Stomach smooth muscle (tissue), 2 donors: ENCODE data around the gene DIAPH2.

Source experiments
- H3K27ac ChIP-seq: one replicate; pipeline ENCODE4 v1.7.0; 2013; ENCODE audit warnings: mild to moderate bottlenecking, low read length, inconsistent platforms
- H3K27me3 ChIP-seq, 2 donors: one replicate each; pipeline ENCODE4 v1.7.0; 2013; ENCODE audit warnings: low read length in 2 of 2; ENCODE audit not compliant: insufficient read depth in 2 of 2, control insufficient read depth in 1 of 2
- H3K36me3 ChIP-seq, 2 donors: one replicate each; pipeline ENCODE4 v1.7.0; 2013; ENCODE audit warnings: low read length in 2 of 2; ENCODE audit not compliant: control insufficient read depth in 2 of 2, insufficient read depth in 2 of 2
- H3K4me1 ChIP-seq: one replicate; pipeline ENCODE4 v1.7.0; 2013; ENCODE audit warnings: low read length; ENCODE audit not compliant: control insufficient read depth, insufficient read depth
- H3K4me3 ChIP-seq, 2 donors: one replicate each; pipeline ENCODE4 v1.7.0; 2013; ENCODE audit warnings: low read length in 2 of 2
- H3K9ac ChIP-seq, 2 donors: one replicate each; pipeline ENCODE4 v1.7.0; 2013; ENCODE audit warnings: low read length in 2 of 2, mild to moderate bottlenecking in 1 of 2
- H3K9me3 ChIP-seq, 2 donors: one replicate each; pipeline ENCODE4 v1.7.0; 2013; ENCODE audit warnings: low read length in 2 of 2; ENCODE audit not compliant: control insufficient read depth in 2 of 2
- donor health status: healthy.
- donor health status: Pancreatic carcinoma.

Gene DIAPH2

DNA sequence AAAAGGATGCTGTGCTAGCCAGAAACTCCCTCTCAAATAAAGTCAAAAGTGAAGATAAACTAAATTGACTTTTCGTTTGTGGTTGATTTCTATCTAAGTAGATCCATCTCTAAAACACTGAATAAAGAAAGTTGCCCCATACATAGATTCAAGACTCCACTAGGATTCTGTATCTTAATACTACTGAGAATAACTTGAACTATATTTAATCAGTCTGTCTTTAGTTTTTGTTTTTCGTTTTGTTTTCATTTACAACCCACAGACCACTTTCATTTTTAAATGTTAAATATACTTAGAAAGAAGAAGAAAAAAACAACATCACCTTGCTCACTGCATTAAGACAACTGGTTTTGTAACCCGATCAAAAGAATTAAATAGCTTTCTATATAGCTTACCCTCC, 854.1 kb downstream of the DIAPH2 start:
- Histone ChIP-seq H3K4me1 (no peaks in the 10 kb centered on the region), H3K9me3 (no peaks in the 10 kb centered on the region), H3K27me3 (no peaks in the 10 kb centered on the region), H3K4me3 (no peak overlapping the region), H3K36me3 (no peaks in the 10 kb centered on the region), H3K27ac (no peak overlapping the region), H3K9ac (no peak overlapping the region)

DNA sequence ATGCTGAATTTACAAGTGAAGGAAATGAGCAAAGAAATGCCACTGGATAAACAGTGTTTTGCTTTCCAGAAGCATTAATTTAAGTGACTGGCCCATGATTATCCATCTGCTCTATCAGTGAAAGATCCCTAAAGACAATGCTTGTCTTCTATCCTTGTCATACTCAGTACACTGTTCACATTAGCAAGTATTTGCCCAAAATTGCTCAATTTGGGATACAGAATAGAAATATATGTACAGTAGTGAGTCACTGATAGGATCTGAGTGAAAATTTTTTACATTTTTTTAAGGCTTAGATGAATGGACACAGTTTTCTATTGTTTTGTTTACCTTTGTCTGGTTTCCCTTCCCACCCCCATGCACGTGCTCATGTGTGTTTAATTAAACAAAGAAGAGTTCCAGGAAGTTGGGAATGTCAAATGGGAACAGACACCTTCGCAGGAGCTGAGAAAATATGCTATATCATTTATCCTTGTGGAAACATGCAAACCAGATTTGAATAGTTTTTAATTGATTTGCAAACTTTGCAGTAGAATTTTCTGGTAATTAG, 855.4 kb downstream of the DIAPH2 start:
- Histone ChIP-seq H3K27ac (no peak overlapping the region), H3K9ac (no peak overlapping the region), H3K27me3 (no peaks in the 10 kb centered on the region), H3K9me3 (no peaks in the 10 kb centered on the region), H3K4me1 (no peaks in the 10 kb centered on the region), H3K36me3 (no peaks in the 10 kb centered on the region), H3K4me3 (no peak overlapping the region)

DNA sequence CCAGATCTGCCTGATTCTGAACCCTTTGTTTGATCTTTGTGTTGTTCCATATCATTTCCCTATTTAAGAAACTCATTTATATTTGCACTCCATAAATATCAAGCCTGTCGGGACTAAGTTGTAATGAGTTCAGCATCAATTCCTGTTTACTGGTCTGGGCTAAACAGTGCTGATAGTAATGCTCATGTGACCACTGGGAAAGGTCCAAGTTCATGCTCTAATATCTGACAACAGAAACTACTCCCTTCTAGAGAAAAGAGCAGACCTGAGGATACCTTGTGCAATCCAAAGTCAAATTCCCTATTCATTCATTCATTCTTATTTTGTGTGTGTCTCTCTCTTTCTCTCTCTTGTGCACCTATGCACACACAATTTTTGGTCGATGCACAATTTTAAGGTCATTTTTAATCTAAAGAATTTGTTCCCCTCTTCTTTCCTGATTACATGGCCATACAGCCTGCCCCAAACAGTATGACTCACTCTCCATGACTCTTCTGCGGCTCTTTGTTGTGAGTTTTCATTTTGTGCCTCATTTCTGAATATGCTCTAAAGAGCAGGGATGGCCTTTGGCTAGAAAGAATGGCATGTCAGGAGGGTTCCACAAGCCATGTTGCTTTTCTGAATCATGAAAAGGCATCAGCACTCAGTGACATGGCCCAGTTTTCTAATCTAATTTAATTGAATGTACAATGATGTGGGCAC, 863.4 kb downstream of the DIAPH2 start:
- Histone ChIP-seq H3K9me3 (no peaks in the 10 kb centered on the region), H3K27me3 (no peaks in the 10 kb centered on the region), H3K9ac (no peak overlapping the region)

GRCh38 chrX:97551821-97552220, 867.2 kb downstream of the DIAPH2 start:
- Histone ChIP-seq H3K27ac (no peak overlapping the region), H3K27me3 (no peaks in the 10 kb centered on the region), H3K36me3 (no peaks in the 10 kb centered on the region), H3K4me3 (no peak overlapping the region), H3K9me3 (no peaks in the 10 kb centered on the region), H3K4me1 (no peaks in the 10 kb centered on the region), H3K9ac (no peak overlapping the region)

More for the DNA sequence above, 863.4 kb downstream of the DIAPH2 start:
- Histone ChIP-seq H3K4me1 (no peaks in the 10 kb centered on the region), H3K27ac (no peak overlapping the region), H3K36me3 (no peaks in the 10 kb centered on the region), H3K4me3 (no peak overlapping the region)

DNA sequence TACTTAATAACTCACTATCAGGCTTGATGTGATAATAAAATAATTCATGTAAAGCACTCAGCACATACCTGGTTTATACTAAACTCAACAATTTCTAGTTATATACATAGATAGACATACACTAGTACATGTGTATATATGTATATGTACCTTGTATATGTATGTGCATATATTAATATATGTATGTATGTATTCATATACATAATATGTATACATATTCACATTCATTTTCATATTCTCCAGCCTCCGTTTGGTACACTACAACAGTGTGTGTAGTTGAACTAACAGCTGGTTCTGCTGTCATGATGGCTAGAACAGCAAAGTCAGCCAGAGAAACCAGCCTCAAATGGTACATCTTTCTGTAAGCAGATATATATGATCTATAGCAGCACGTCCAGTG, 869.2 kb downstream of the DIAPH2 start:
- Histone ChIP-seq H3K4me1 (no peaks in the 10 kb centered on the region), H3K9ac (no peak overlapping the region), H3K4me3 (no peak overlapping the region), H3K27ac (no peak overlapping the region), H3K27me3 (peaks cover 0 to under 1% of the 10 kb centered on the region in 2 donors), H3K9me3 (no peaks in the 10 kb centered on the region), H3K36me3 (no peaks in the 10 kb centered on the region)

GRCh38 chrX:97556359-97556758, 871.7 kb downstream of the DIAPH2 start:
- Histone ChIP-seq H3K27ac (no peak overlapping the region), H3K9ac (no peak overlapping the region), H3K27me3 (peaks cover 0 to 2% of the 10 kb centered on the region in 2 donors), H3K36me3 (no peaks in the 10 kb centered on the region), H3K4me3 (no peak overlapping the region), H3K9me3 (no peaks in the 10 kb centered on the region), H3K4me1 (no peaks in the 10 kb centered on the region)

DNA sequence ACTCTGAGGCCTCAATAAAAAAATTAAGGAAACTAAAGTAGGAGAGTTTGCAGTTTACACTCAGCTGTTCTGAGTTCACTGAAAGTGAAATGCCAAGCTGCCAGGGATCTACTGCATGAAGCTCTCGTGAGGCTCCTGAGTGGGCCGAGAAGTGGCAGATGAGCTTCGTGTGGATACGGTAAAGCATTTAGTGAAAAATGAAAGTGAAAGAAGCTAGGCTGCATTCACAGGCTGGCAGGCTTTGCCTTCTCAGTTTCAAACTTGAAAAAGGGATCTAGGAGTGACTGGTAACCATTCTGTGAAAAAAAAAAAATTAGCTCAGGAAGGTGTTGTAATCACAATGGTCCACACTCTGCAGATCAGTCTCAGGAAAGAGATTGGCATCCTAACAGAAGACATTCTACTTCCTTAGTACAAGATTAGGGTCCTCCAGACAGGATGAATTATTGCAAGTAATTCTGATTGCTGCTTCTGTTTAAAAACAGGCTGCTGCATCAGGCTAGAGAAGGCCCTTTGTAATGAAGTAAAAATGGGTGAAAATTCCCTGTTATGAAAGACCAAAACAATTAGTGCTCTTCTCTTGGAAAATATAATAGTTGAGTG, 879.0 kb downstream of the DIAPH2 start:
- no peaks in the 10 kb centered on the region for H3K9me3 ChIP-seq
- no peak overlapping the region for H3K27ac ChIP-seq
- H3K27me3 ChIP-seq, result peaks cover 0 to 2% of the 10 kb centered on the region in 2 donors
- no peaks in the 10 kb centered on the region for H3K4me1 ChIP-seq
- no peaks in the 10 kb centered on the region for H3K36me3 ChIP-seq
- peak overlapping the region; percentile 30 to 39 for H3K9ac ChIP-seq
- H3K4me3 ChIP-seq, result peak overlapping the region; percentile 1 to 58

DNA sequence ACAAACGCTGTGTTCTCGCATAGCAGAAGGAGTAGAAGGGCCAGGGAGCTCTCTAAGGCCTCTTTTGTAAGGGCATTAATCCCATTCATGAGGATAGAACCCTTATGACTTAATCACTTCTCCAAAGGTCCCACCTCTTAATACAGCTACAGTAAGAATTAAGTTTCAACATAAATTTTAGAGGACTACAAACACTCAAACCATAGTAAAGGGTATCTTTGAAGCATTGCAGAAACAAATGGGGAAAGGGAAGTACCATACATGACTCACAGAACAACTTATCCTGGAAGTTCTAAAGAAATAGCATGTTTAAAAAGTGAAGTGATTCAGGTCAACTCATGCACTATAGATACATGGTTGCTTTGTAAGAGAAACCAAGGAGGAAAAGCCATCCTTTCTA, 879.9 kb downstream of the DIAPH2 start:
- no peaks in the 10 kb centered on the region for H3K27me3 ChIP-seq
- no peaks in the 10 kb centered on the region for H3K36me3 ChIP-seq
- no peak overlapping the region for H3K9ac ChIP-seq
- no peaks in the 10 kb centered on the region for H3K4me1 ChIP-seq
- no peaks in the 10 kb centered on the region for H3K9me3 ChIP-seq
- H3K27ac ChIP-seq, result no peak overlapping the region
- no peak overlapping the region for H3K4me3 ChIP-seq

- Histone ChIP-seq H3K9me3 (no peaks in the 10 kb centered on the region), H3K9ac (no peak overlapping the region), H3K4me3 (no peak overlapping the region), H3K4me1 (no peaks in the 10 kb centered on the region), H3K27me3 (no peaks in the 10 kb centered on the region), H3K36me3 (no peaks in the 10 kb centered on the region), H3K27ac (no peak overlapping the region)
Measured at GRCh38 chrX:97587171-97587570, 902.5 kb downstream of the DIAPH2 start.

- Histone ChIP-seq H3K9me3 (no peaks in the 10 kb centered on the region), H3K4me1 (no peaks in the 10 kb centered on the region), H3K36me3 (no peaks in the 10 kb centered on the region), H3K9ac (no peak overlapping the region), H3K4me3 (no peak overlapping the region), H3K27ac (no peak overlapping the region), H3K27me3 (no peaks in the 10 kb centered on the region)
Measured at GRCh38 chrX:97594646-97595224, 910.1 kb downstream of the DIAPH2 start.

DNA sequence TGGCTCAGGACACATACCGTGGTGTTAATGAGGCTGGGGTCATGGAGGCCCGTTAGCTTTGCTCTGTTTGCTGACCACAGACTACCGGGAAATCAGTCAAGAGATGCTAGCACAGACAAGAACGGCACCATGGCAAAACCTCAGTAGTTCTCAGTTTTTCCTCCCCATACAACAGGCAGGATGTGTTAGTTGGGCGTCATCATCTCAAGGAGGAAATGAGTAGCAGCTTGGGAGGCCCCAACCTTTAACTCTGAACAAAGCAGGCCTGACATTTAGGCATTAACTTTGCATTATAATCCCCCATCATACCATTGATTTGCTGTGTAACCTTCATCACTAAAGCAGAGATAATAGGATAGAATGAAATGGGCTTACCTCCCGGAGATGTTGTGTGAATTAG, 913.3 kb downstream of the DIAPH2 start:
- no peak overlapping the region for H3K27ac ChIP-seq
- no peaks in the 10 kb centered on the region for H3K36me3 ChIP-seq
- H3K4me3 ChIP-seq, result no peak overlapping the region
- no peaks in the 10 kb centered on the region for H3K27me3 ChIP-seq
- H3K4me1 ChIP-seq, result no peaks in the 10 kb centered on the region
- H3K9ac ChIP-seq, result no peak overlapping the region
- no peaks in the 10 kb centered on the region for H3K9me3 ChIP-seq
